OCI-LY7 (cell line): Measurements from ENCODE around the gene ATP1A3. TPM values are rescaled to one million over a fixed set of nuclear protein-coding genes. Genes with fewer than 3 reads are reported as not detected.

Source experiments
- BruUV-seq: library from RNA; stranded (reverse); fragments of 400-500 nt; replicated peaks from 2 replicates; lab custom pipeline; 2021; lab: Mats Ljungman, UMichigan
- CTCF ChIA-PET: fragments of 300-600 bp; sonication (Branson Sonifier 250); formaldehyde crosslinking; loops from one replicate; lab custom pipeline; 2022; ENCODE audit warnings: antibody characterized with exemption; ENCODE audit not compliant: unreplicated experiment; lab: Charles Lee
- POLR2A ChIA-PET: fragments of 300-600 bp; sonication (Branson Sonifier 250); formaldehyde crosslinking; loops from one replicate; lab custom pipeline; 2022; ENCODE audit warnings: antibody characterized with exemption; lab: Charles Lee
- DNase-seq: peaks from one replicate; pipeline ENCODE4 v3.0.0-alpha.2; 2015; ENCODE audit warnings: low spot score
- H2AFZ ChIP-seq: fragments of 200-600 bp; sonication (generic), shearing (Covaris generic); 2 replicates; pipeline ENCODE4 v1.6.1; 2014; ENCODE audit warnings: mild to moderate bottlenecking, antibody characterized with exemption, low read length, moderate library complexity
- H3K27ac ChIP-seq: fragments of 200-600 bp; sonication (generic); 2 replicates; pipeline ENCODE4 v1.5.1; 2014; ENCODE audit warnings: mixed run types, low read depth, mild to moderate bottlenecking, moderate library complexity, low read length, inconsistent platforms; ENCODE audit not compliant: poor library complexity, severe bottlenecking
- H3K36me3 ChIP-seq: fragments of 200-600 bp; sonication (generic); 2 replicates; pipeline ENCODE4 v1.6.1; 2014; ENCODE audit warnings: mild to moderate bottlenecking, antibody characterized with exemption, low read length, moderate library complexity, mixed read lengths; ENCODE audit not compliant: insufficient read depth
- H3K4me1 ChIP-seq: fragments of 200-600 bp; sonication (generic); 2 replicates; pipeline ENCODE4 v1.5.1; 2014; ENCODE audit warnings: mild to moderate bottlenecking, low read length; ENCODE audit not compliant: insufficient read depth, poor library complexity, severe bottlenecking
- H3K4me2 ChIP-seq: fragments of 200-600 bp; sonication (generic); 2 replicates; pipeline ENCODE4 v1.6.1; 2014; ENCODE audit warnings: mild to moderate bottlenecking, low read length
- H3K4me3 ChIP-seq: fragments of 200-600 bp; sonication (generic); 2 replicates; pipeline ENCODE4 v1.5.1; 2014; ENCODE audit warnings: mild to moderate bottlenecking, low read depth, low read length; ENCODE audit not compliant: poor library complexity, severe bottlenecking
- H3K79me2 ChIP-seq: fragments of 200-600 bp; sonication (generic); 2 replicates; pipeline ENCODE4 v1.6.1; 2016; ENCODE audit warnings: low read depth, mild to moderate bottlenecking, low read length, moderate library complexity, mixed read lengths; ENCODE audit not compliant: insufficient read depth
- H3K9me2 ChIP-seq: fragments of 200-600 bp; sonication (generic); 2 replicates; pipeline ENCODE4 v1.6.1; 2016; ENCODE audit warnings: mild to moderate bottlenecking, low read length, mixed read lengths; ENCODE audit not compliant: insufficient read depth
- H3K9me3 ChIP-seq: fragments of 200-600 bp; sonication (generic); 2 replicates; pipeline ENCODE4 v1.6.1; 2014; ENCODE audit warnings: mild to moderate bottlenecking, mixed run types, low read length, mixed read lengths
- H4K20me1 ChIP-seq: fragments of 200-600 bp; sonication (generic); 2 replicates; pipeline ENCODE4 v1.6.1; 2014; ENCODE audit warnings: mild to moderate bottlenecking, antibody characterized with exemption, low read length, moderate library complexity, mixed read lengths; ENCODE audit not compliant: insufficient read depth
- CTCF ChIP-seq: fragments of 200-600 bp; sonication (generic); conservative IDR thresholded peaks from 2 replicates; pipeline ENCODE4 v1.5.1; 2014; ENCODE audit warnings: mild to moderate bottlenecking, antibody characterized with exemption, low read length, moderate library complexity, mixed read lengths
- EZH2phosphoT487 ChIP-seq: fragments of 200-600 bp; sonication (generic); IDR thresholded peaks from 2 replicates; pipeline ENCODE4 v1.6.1; 2018; ENCODE audit warnings: low read depth, borderline replicate concordance, mild to moderate bottlenecking, mixed run types, antibody characterized with exemption, low read length, moderate library complexity, mixed read lengths
- intact Hi-C: fragments of 100-400 bp; cut with micrococcal nuclease; formaldehyde crosslinking; loops from one replicate; pipeline ENCODE4 v1.10.0; 2022; ENCODE audit not compliant: unreplicated experiment
- total RNA-seq, 2 experiments: library from RNA; depleted of rRNA in 1 of 2; stranded (reverse); fragments of >200 nt in 1 of 2; shearing (Covaris generic) in 1 of 2; gene quantifications; 2 replicates each; pipeline ENCODE4 v1.2.3, GENCODE V29; 2014 to 2022

The ATP1A3 gene
- total RNA-seq, 2 experiments from 2014 or later = 9.3 to 33.0 TPM

- Histone ChIP-seq H4K20me1 (no peaks in the 10 kb centered on the region), H3K4me2 (no peak overlapping the region), H3K9me3 (no peaks in the 10 kb centered on the region), H3K9me2 (no peaks in the 10 kb centered on the region), H3K4me1 (no peaks in the 10 kb centered on the region), H3K27ac (no peak overlapping the region), H3K4me3 (no peak overlapping the region), H2AFZ (no peak overlapping the region), H3K36me3 (no peaks in the 10 kb centered on the region), H3K79me2 (no peaks in the 10 kb centered on the region)
- no peak for DNase-seq
- POLR2A ChIA-PET = interaction anchor here (0.5 to 1.1 kb wide), 2 partner anchors 10 to 165 kb away, joined by 3 to 5 read pairs; no protein-coding TSS in a partner anchor
- BruUV-seq = no TSS peak
- TF ChIP-seq CTCF (no peak), EZH2phosphoT487 (no peak)
- CTCF ChIA-PET = no interaction called here
- intact Hi-C loops = no loop called here
These were observed 12.5 kb upstream of the ATP1A3 start for GRCh38 chr19:42006569-42006968.

- BruUV-seq = no TSS peak
- Histone ChIP-seq H3K36me3 (no peaks in the 10 kb centered on the region), H3K79me2 (no peaks in the 10 kb centered on the region), H4K20me1 (no peaks in the 10 kb centered on the region), H3K4me2 (no peak overlapping the region), H3K4me1 (no peaks in the 10 kb centered on the region), H3K27ac (no peak overlapping the region), H3K9me2 (no peaks in the 10 kb centered on the region), H2AFZ (no peak overlapping the region), H3K9me3 (no peaks in the 10 kb centered on the region), H3K4me3 (no peak overlapping the region)
- CTCF ChIA-PET = no interaction called here
- intact Hi-C loops = no loop called here
- POLR2A ChIA-PET = no interaction called here
- DNase-seq = no peak
- no peak for TF ChIP-seq EZH2phosphoT487
- TF ChIP-seq CTCF = no peak
These were observed 11.5 kb upstream of the ATP1A3 start for GRCh38 chr19:42005504-42005903.

- CTCF ChIA-PET = no interaction called here
- Histone ChIP-seq H3K4me3 (no peak overlapping the region), H3K4me2 (no peak overlapping the region), H3K27ac (no peak overlapping the region), H2AFZ (no peak overlapping the region), H3K9me2 (no peaks in the 10 kb centered on the region), H3K4me1 (no peaks in the 10 kb centered on the region), H4K20me1 (no peaks in the 10 kb centered on the region), H3K79me2 (no peaks in the 10 kb centered on the region), H3K36me3 (no peaks in the 10 kb centered on the region), H3K9me3 (no peaks in the 10 kb centered on the region)
- no peak for DNase-seq
- no peak for TF ChIP-seq EZH2phosphoT487
- no peak for TF ChIP-seq CTCF
- POLR2A ChIA-PET = no interaction called here
- intact Hi-C loops = no loop called here
- no TSS peak for BruUV-seq
These were observed 9.7 kb upstream of the ATP1A3 start for GRCh38 chr19:42003506-42004294.
